VCaP (cell line): ENCODE results near the gene NEO1.

ENCODE experiments used
- H3K27ac ChIP-seq: fragments of 450-650 bp; 2 replicates; pipeline ENCODE4 v1.5.1; 2017
- TF ChIP-seq, protein P1 (sequence below): fragments of 450-650 bp; conservative IDR thresholded peaks from 2 replicates; pipeline ENCODE4 v1.5.1; 2017; ENCODE audit warnings: mild to moderate bottlenecking, moderate library complexity

Gene NEO1

GRCh38 chr15:73228128-73228646 lies 175.9 kb downstream of the NEO1 start:
- H3K27ac ChIP-seq: 0 out of 2 replicates have a peak overlapping the region, but pooled peaks have one; percentile 5
- TF ChIP-seq, protein P1, sequence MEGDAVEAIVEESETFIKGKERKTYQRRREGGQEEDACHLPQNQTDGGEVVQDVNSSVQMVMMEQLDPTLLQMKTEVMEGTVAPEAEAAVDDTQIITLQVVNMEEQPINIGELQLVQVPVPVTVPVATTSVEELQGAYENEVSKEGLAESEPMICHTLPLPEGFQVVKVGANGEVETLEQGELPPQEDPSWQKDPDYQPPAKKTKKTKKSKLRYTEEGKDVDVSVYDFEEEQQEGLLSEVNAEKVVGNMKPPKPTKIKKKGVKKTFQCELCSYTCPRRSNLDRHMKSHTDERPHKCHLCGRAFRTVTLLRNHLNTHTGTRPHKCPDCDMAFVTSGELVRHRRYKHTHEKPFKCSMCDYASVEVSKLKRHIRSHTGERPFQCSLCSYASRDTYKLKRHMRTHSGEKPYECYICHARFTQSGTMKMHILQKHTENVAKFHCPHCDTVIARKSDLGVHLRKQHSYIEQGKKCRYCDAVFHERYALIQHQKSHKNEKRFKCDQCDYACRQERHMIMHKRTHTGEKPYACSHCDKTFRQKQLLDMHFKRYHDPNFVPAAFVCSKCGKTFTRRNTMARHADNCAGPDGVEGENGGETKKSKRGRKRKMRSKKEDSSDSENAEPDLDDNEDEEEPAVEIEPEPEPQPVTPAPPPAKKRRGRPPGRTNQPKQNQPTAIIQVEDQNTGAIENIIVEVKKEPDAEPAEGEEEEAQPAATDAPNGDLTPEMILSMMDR: no peak

DNA sequence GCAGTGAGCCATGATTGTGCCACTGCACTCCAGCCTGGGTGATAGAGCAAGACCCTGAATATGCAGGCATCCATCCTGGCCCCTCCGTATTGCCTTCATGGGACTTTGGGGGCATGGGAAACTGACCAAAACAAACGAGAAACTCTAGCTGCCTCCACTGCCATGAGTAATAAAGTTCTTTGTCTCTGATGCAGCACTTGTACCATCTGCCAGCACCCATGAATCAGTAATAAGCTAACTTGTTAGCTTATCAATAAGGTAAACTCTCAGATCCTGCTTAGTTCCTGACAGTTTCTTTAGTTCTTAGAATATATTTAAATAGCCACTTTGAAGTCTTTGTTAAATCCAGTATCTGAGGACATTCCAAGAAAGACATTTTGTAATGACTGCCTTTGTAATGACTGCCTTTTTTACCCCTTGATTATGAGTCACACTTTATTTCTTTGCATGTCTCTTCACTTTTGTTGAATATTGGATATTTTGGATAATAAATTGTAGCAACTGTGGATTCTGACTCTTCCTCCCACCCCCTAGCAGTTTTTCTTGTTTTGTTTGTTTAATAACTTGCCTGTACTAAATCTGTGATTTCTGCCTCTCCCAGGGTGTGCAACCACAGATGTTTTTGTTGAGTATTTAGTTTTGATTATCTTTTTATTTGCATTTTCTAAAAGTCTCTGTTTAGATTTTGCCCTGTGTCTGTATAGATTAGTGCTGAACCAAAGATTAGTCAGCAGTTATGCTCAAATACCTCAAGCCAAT lies 179.6 kb downstream of the NEO1 start:
- TF ChIP-seq, protein P1: no peak

GRCh38 chr15:73232776-73233175 lies 180.5 kb downstream of the NEO1 start:
- TF ChIP-seq, protein P1: no peak
- no peak overlapping the region for H3K27ac ChIP-seq

More for the DNA sequence above, 179.6 kb downstream of the NEO1 start:
- H3K27ac ChIP-seq: no peak overlapping the region

- H3K27ac ChIP-seq: no peak overlapping the region
- TF ChIP-seq, protein P1: no peak
Observed at GRCh38 chr15:73233623-73234022, 181.4 kb downstream of the NEO1 start.

- TF ChIP-seq, protein P1: no peak
- H3K27ac ChIP-seq: no peak overlapping the region
Observed at GRCh38 chr15:73237910-73238309, 185.6 kb downstream of the NEO1 start.

GRCh38 chr15:73239564-73240215 lies 187.4 kb downstream of the NEO1 start:
- TF ChIP-seq, protein P1: peak; percentile 90
- no peak overlapping the region for H3K27ac ChIP-seq

- TF ChIP-seq, protein P1: peak; percentile 98
- no peak overlapping the region for H3K27ac ChIP-seq
Observed at GRCh38 chr15:73240866-73241499, 188.7 kb downstream of the NEO1 start.
